BLaER1 treated with 17β-estradiol and CSF1 and Interleukin-3, amounts not matched to agents 10 nM and 100 nM (cell line): Measurements from ENCODE around the gene DGKB.

ENCODE experiments used
- H3K27ac ChIP-seq, 11 experiments: shearing (Covaris generic); formaldehyde crosslinking; 2 replicates each; pipeline ENCODE4 v1.8.1; 2022
- H3K27me3 ChIP-seq, 11 experiments: shearing (Covaris generic); formaldehyde crosslinking; 2 replicates each; pipeline ENCODE4 v1.8.1; 2022
- H3K36me3 ChIP-seq, 11 experiments: shearing (Covaris generic); formaldehyde crosslinking; 2 replicates each; pipeline ENCODE4 v1.8.1; 2022
- H3K4me1 ChIP-seq, 10 experiments: shearing (Covaris generic); formaldehyde crosslinking; 2 replicates each; pipeline ENCODE4 v1.8.1; 2022
- H3K4me2 ChIP-seq, 11 experiments: shearing (Covaris generic); formaldehyde crosslinking; 2 replicates each; pipeline ENCODE4 v1.8.1; 2022
- H3K4me3 ChIP-seq, 10 experiments: shearing (Covaris generic); formaldehyde crosslinking; 2 replicates each; pipeline ENCODE4 v1.8.1; 2022
- H3K9ac ChIP-seq, 11 experiments: shearing (Covaris generic); formaldehyde crosslinking; 2 replicates each; pipeline ENCODE4 v1.8.1; 2022
- H3K9me3 ChIP-seq, 11 experiments: shearing (Covaris generic); formaldehyde crosslinking; replicated peaks in 1 of 11; 2 replicates each; pipeline ENCODE4 v1.8.1; 2022
- H4K20me1 ChIP-seq, 11 experiments: shearing (Covaris generic); formaldehyde crosslinking; 2 replicates each; pipeline ENCODE4 v1.8.1; 2022
- Cebpa-rat ChIP-seq, 11 experiments: shearing (Covaris generic); IDR thresholded peaks; 2 replicates each; pipeline ENCODE4 v1.8.1; 2022

Gene DGKB

GRCh38 chr7:14424675-14425074, 477.9 kb downstream of the DGKB start:
- Histone ChIP-seq H3K27me3 (no peaks in the 10 kb centered on the region), H4K20me1 (no peaks in the 10 kb centered on the region), H3K4me1 (peaks cover 0 to 6% (median 0%) of the 10 kb centered on the region in 10 experiments; a peak in 1 of 20 replicates), H3K4me2 (no peak overlapping the region), H3K27ac (no peak overlapping the region), H3K4me3 (no peak overlapping the region), H3K9me3 (peaks cover 0 to 6% (median 0%) of the 10 kb centered on the region in 11 experiments; a peak in 1 of 22 replicates), H3K9ac (no peak overlapping the region), H3K36me3 (no peaks in the 10 kb centered on the region)
- no peak for TF ChIP-seq Cebpa-rat (IDR thresholded peaks at IDR 0.05)

DNA sequence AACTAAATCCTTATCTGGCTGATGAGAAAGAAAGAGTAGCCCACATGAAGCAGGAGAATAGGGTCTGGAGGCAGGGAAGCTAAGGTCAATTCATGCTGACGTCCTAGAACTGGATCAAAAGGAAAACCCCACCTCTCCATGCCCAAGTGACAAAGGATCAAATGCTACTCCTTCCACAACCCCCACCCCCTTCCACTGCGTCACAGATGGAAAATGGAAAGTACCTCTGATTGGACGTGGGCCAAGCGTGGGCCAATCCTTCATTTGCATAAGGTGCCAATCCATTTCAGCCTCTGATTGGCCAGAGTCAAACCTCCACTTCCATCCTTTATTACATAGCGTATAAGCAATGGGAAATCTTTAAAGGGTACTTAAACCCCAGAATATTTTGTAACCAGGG, 481.8 kb downstream of the DGKB start:
- Histone ChIP-seq H3K9ac (no peak overlapping the region), H3K4me3 (no peak overlapping the region), H3K36me3 (no peaks in the 10 kb centered on the region), H3K4me1 (no peaks in the 10 kb centered on the region), H3K9me3 (no peaks in the 10 kb centered on the region), H3K4me2 (no peak overlapping the region), H3K27me3 (no peaks in the 10 kb centered on the region), H4K20me1 (no peaks in the 10 kb centered on the region), H3K27ac (no peak overlapping the region)
- no peak for TF ChIP-seq Cebpa-rat (IDR thresholded peaks at IDR 0.05)

- H3K36me3 ChIP-seq: no peaks in the 10 kb centered on the region
- no peak overlapping the region for H3K4me3 ChIP-seq
- no peaks in the 10 kb centered on the region for H4K20me1 ChIP-seq
- no peaks in the 10 kb centered on the region for H3K9me3 ChIP-seq
- no peak overlapping the region for H3K27ac ChIP-seq
- no peaks in the 10 kb centered on the region for H3K4me1 ChIP-seq
- no peaks in the 10 kb centered on the region for H3K27me3 ChIP-seq
- H3K4me2 ChIP-seq: no peak overlapping the region
- no peak for TF ChIP-seq Cebpa-rat (IDR thresholded peaks at IDR 0.05)
- H3K9ac ChIP-seq: no peak overlapping the region
Observed at GRCh38 chr7:14419531-14419930, 483.0 kb downstream of the DGKB start.

DNA sequence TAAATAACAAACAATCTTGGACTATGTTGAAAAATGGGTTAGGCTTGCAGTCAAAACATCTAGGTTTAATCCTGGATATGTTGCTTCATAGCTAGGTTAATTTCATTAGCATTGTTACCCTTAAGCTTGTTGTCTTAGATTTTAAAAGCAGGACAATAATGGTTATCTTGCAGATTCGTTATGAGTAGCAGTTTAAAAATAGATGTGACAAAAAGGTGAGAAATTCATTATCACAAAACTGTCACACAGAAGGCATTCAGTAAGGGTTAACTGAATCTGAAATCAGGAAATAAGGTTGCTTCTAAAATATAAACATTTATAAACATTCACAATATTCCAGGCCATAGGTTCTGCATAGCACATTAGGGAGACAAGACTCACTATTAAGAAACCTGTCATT, 483.9 kb downstream of the DGKB start:
- Histone ChIP-seq H3K4me3 (no peak overlapping the region), H3K4me1 (no peaks in the 10 kb centered on the region), H3K27me3 (no peaks in the 10 kb centered on the region), H3K9me3 (no peaks in the 10 kb centered on the region), H3K4me2 (no peak overlapping the region), H3K36me3 (no peaks in the 10 kb centered on the region), H4K20me1 (no peaks in the 10 kb centered on the region), H3K27ac (no peak overlapping the region), H3K9ac (no peak overlapping the region)
- no peak for TF ChIP-seq Cebpa-rat (IDR thresholded peaks at IDR 0.05)

- no peak overlapping the region for H3K4me2 ChIP-seq
- TF ChIP-seq Cebpa-rat (IDR thresholded peaks at IDR 0.05): no peak
- no peaks in the 10 kb centered on the region for H3K27me3 ChIP-seq
- no peak overlapping the region for H3K9ac ChIP-seq
- no peak overlapping the region for H3K4me3 ChIP-seq
- H3K27ac ChIP-seq: no peak overlapping the region
- no peaks in the 10 kb centered on the region for H3K36me3 ChIP-seq
- no peaks in the 10 kb centered on the region for H3K9me3 ChIP-seq
- no peaks in the 10 kb centered on the region for H3K4me1 ChIP-seq
- H4K20me1 ChIP-seq: no peaks in the 10 kb centered on the region
Observed at GRCh38 chr7:14414274-14414986, 488.1 kb downstream of the DGKB start.

DNA sequence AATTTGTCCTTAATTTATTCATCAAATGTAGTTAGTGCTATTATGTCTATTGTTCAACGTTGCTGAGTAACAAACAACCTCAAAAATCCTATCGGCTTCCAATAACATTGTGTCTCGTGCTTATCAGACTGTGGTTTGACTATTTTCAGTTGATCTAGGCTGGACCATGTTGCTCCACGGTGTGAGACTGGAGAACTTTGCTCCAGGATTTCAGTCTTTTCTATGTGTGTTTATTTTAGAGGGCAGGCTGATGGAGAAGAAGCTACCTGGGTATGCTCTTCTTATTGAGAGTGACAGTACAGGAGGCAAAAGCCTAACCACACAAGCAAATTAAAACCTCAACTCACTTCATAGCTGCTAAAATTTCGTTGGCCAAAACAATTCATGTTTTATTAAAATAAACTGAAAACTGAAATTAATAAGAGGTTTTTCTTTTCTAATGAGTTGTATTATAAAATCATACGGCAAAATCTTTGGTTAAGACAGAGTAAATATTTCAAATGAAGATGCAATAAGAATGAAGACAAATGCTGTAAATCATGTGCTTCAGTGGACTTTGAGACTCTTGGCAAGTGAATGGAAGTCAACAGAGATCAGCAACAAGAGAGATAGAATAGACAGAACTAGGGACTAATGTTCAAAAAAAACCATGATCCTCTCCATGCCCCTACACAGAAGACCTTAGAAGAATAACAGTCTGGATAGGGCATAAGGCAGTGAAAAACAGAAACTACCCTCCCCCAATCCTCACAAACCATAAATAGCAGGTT, 495.1 kb downstream of the DGKB start:
- H3K9me3 ChIP-seq: no peaks in the 10 kb centered on the region
- no peaks in the 10 kb centered on the region for H3K36me3 ChIP-seq

DNA sequence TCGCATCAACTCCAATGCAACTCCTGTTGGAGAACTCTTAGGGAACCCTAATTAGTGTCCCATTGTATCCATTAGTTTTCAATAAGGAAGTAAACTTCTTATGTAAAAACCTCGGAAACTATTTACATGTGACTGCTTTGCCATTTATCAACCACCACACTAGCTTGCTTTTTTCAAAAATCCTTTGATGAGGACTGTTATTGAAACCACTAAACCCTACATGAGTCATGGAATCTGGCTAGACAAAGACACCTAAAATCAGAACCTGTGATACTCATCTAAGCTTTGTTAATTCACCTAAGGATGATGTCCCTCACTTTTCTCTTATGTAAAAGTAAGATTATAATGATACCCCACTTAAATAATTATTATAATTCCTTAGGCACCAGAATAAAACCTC, 499.0 kb downstream of the DGKB start:
- no peaks in the 10 kb centered on the region for H3K27me3 ChIP-seq
- H3K27ac ChIP-seq: no peak overlapping the region
- H4K20me1 ChIP-seq: no peaks in the 10 kb centered on the region
- H3K4me2 ChIP-seq: no peak overlapping the region
- H3K9ac ChIP-seq: no peak overlapping the region
- no peak for TF ChIP-seq Cebpa-rat (IDR thresholded peaks at IDR 0.05)
- no peaks in the 10 kb centered on the region for H3K9me3 ChIP-seq
- H3K4me1 ChIP-seq: no peaks in the 10 kb centered on the region
- no peaks in the 10 kb centered on the region for H3K36me3 ChIP-seq
- no peak overlapping the region for H3K4me3 ChIP-seq

More for the DNA sequence above, 495.1 kb downstream of the DGKB start:
- H3K4me3 ChIP-seq: no peak overlapping the region
- TF ChIP-seq Cebpa-rat (IDR thresholded peaks at IDR 0.05): no peak
- H3K27me3 ChIP-seq: no peaks in the 10 kb centered on the region
- no peak overlapping the region for H3K4me2 ChIP-seq
- H3K9ac ChIP-seq: no peak overlapping the region
- H4K20me1 ChIP-seq: no peaks in the 10 kb centered on the region
- H3K27ac ChIP-seq: no peak overlapping the region
- no peaks in the 10 kb centered on the region for H3K4me1 ChIP-seq

DNA sequence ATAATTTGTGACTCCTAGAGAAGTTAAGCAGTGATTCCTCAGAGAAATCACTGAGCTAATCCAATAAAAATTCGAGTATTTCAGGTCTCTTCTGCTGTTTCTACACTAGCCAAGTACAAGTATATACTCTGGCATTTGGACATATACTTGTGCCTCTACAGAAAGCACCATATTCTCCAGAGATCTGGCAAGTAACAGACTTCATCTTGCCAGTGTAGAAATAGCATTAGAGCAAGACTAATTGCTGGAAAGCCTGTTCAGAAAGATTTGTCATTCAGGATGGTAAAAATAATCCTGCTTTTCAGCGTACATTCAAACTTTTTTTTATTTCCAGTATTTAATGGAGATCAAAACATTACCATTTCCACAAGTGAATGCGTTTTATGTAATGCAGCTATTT, 502.3 kb downstream of the DGKB start:
- H3K27me3 ChIP-seq: no peaks in the 10 kb centered on the region
- TF ChIP-seq Cebpa-rat (IDR thresholded peaks at IDR 0.05): no peak
- H3K36me3 ChIP-seq: no peaks in the 10 kb centered on the region
- no peaks in the 10 kb centered on the region for H3K4me1 ChIP-seq
- no peak overlapping the region for H3K9ac ChIP-seq
- H3K4me2 ChIP-seq: no peak overlapping the region
- no peak overlapping the region for H3K4me3 ChIP-seq
- H4K20me1 ChIP-seq: no peaks in the 10 kb centered on the region
- no peak overlapping the region for H3K27ac ChIP-seq
- H3K9me3 ChIP-seq: no peaks in the 10 kb centered on the region

DNA sequence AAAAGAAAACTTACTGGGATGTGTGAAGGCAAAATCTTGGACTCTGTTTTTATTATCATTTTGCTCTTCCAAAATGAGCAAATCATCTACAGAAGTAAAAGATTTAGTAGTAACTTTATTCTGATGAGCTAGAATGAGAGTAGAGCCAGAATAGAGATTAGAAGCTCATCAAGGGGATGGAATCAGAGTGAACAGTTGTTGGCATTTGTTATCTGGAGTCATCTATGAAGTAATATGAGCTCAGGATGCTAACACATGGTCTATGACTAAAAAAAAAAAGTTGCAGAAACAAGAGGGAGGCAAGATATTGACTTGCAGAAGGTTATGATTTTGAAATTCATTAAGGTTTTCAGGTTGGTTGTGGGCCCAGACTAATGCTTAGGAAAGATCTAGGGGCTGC, 504.0 kb downstream of the DGKB start:
- no peak overlapping the region for H3K9ac ChIP-seq
- H3K4me1 ChIP-seq: no peaks in the 10 kb centered on the region
- no peaks in the 10 kb centered on the region for H4K20me1 ChIP-seq
- no peak overlapping the region for H3K27ac ChIP-seq
- H3K4me2 ChIP-seq: no peak overlapping the region
- no peak for TF ChIP-seq Cebpa-rat (IDR thresholded peaks at IDR 0.05)
- no peaks in the 10 kb centered on the region for H3K9me3 ChIP-seq
- H3K27me3 ChIP-seq: no peaks in the 10 kb centered on the region
- H3K4me3 ChIP-seq: no peak overlapping the region
- no peaks in the 10 kb centered on the region for H3K36me3 ChIP-seq

DNA sequence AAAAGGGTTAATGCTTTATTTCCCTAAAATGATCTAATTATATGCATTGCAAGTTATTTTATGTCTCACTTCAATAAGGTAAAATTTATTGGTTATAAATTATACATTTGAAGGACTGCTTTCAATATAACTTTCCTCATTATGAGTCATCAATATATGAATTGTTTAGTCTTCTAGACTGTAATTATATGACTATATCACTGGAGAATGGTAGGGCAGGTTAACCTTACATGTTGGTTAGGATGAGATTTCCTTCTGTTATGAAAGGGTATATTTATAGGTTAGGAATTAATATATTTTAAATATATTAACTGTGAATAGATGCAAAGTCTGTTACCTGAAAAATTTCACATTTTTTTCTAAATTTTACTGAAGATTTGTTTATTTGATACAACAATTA, 506.7 kb downstream of the DGKB start:
- Histone ChIP-seq H3K9ac (no peak overlapping the region), H3K27me3 (no peaks in the 10 kb centered on the region), H4K20me1 (no peaks in the 10 kb centered on the region), H3K4me3 (no peak overlapping the region), H3K4me1 (no peaks in the 10 kb centered on the region), H3K9me3 (no peaks in the 10 kb centered on the region), H3K27ac (no peak overlapping the region), H3K36me3 (no peaks in the 10 kb centered on the region), H3K4me2 (no peak overlapping the region)
- no peak for TF ChIP-seq Cebpa-rat (IDR thresholded peaks at IDR 0.05)
